ENCODE data around the gene PRRC2C. TPM values are rescaled to one million over a fixed set of nuclear protein-coding genes. Genes with fewer than 3 reads are reported as not detected.

Gene PRRC2C
- total and polyA plus RNA-seq, 2 experiments from 2014 or later, result 70.0 to 83.3 TPM

DNA sequence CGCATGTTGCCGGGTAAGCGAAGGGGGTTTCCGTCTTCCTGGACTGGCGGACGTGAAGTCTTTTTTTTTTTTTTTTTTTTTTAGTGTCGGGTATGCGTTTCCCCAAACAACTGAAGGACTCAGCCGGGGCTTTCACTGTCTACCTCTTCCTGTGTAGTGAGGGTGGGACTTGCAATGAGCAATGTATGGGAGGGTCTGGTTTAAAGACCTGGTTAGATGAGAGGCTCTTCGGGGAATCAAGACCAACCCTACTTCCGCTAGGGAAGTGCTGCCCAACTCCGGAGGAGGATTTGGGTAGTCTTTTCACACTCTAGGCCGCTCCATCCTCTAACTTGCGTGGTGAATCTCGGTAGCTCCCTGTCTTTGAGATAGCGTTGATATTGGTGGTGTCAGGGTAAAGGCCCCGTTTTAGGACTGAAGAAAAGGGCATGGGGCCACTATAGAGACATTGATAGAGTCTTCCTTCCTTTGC, 754 bp downstream of the PRRC2C start:
- Histone ChIP-seq H3K27ac (peak overlapping the region; percentile 99), H3K27me3 (no peaks in the 10 kb centered on the region), H3K36me3 (no peaks in the 10 kb centered on the region), H3K4me3 (peak overlapping the region; percentile 96), H3K4me1 (ENCODE audit: low read depth) (peaks cover 12% of the 10 kb centered on the region), H3K9me3 (ENCODE audit: low read depth) (no peaks in the 10 kb centered on the region)
- peak; percentile 65 to 76 for DNase-seq (ENCODE audit: low read depth in 1 of 2, low spot score in 1 of 2)
- TF ChIP-seq, protein P1, sequence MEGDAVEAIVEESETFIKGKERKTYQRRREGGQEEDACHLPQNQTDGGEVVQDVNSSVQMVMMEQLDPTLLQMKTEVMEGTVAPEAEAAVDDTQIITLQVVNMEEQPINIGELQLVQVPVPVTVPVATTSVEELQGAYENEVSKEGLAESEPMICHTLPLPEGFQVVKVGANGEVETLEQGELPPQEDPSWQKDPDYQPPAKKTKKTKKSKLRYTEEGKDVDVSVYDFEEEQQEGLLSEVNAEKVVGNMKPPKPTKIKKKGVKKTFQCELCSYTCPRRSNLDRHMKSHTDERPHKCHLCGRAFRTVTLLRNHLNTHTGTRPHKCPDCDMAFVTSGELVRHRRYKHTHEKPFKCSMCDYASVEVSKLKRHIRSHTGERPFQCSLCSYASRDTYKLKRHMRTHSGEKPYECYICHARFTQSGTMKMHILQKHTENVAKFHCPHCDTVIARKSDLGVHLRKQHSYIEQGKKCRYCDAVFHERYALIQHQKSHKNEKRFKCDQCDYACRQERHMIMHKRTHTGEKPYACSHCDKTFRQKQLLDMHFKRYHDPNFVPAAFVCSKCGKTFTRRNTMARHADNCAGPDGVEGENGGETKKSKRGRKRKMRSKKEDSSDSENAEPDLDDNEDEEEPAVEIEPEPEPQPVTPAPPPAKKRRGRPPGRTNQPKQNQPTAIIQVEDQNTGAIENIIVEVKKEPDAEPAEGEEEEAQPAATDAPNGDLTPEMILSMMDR (IDR thresholded peaks at IDR 0.05; ENCODE audit: low read depth, low read length), result no peak

DNA sequence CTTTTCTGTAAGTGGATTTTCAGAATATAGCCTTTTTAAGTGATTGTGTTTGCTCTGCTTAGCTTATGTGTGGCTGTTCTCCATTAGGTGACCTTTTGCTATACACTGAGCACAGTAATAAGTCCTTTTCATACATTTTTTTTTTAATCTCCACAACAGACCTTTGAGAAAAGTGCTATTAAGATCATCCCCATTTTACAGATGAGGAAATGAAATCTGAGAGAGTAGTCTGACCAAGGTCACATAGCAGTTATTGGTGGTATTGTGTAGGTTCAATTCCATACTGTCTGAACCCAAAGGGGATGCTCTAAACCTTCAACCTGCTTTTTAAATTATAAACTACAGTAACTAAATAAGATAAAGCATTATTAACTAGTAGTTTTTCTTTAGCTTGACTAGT, 1.7 kb downstream of the PRRC2C start:
- TF ChIP-seq, protein P1 (IDR thresholded peaks at IDR 0.05; ENCODE audit: low read depth, low read length), result no peak
- H3K36me3 ChIP-seq, result no peaks in the 10 kb centered on the region
- H3K27ac ChIP-seq, result peak overlapping the region; percentile 99
- H3K4me3 ChIP-seq, result peak overlapping the region; percentile 96
- H3K9me3 ChIP-seq (ENCODE audit: low read depth), result no peaks in the 10 kb centered on the region
- peaks cover 12% of the 10 kb centered on the region for H3K4me1 ChIP-seq (ENCODE audit: low read depth)
- no peak for DNase-seq (ENCODE audit: low read depth in 1 of 2, low spot score in 1 of 2)
- no peaks in the 10 kb centered on the region for H3K27me3 ChIP-seq

DNA sequence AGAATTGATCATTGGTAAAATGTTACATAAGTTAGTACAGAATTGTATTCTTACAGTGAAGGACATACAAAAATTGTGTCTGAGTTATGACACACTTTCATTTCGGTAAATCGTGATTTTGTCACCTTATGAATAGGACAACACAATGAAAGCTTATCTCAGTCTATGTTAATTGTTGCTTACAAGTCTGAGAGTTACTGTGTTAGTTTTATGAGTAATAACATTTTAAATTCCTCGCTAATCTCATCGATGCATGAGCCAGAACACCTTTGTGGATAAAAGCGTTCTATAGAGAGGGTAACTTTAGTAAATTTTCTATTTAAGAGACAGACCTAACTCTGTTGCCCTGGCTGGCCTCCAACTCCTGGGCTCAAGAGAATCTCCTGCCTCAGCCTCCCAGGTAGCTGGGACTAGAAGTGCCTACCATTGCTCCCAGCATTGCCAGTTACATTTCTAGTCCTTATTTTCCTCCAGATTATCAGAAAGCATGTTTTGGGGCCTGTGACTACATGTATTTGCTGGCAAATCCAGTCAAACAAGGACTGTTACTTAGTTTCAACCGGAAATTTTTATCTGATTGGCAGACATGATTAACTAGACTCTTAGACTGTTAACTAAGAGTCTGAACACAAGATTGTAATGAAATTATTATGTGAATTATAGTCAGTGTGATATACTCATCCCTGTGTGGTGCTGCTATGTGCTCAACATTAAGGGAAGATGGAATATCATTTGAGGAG, 3.0 kb downstream of the PRRC2C start:
- Histone ChIP-seq H3K4me1 (ENCODE audit: low read depth) (peaks cover 12% of the 10 kb centered on the region), H3K9me3 (ENCODE audit: low read depth) (no peaks in the 10 kb centered on the region), H3K27ac (no peak overlapping the region), H3K27me3 (no peaks in the 10 kb centered on the region), H3K36me3 (no peaks in the 10 kb centered on the region), H3K4me3 (no peak overlapping the region)
- no peak for DNase-seq (ENCODE audit: low read depth in 1 of 2, low spot score in 1 of 2)
- TF ChIP-seq, protein P1 (IDR thresholded peaks at IDR 0.05; ENCODE audit: low read depth, low read length), result no peak

DNA sequence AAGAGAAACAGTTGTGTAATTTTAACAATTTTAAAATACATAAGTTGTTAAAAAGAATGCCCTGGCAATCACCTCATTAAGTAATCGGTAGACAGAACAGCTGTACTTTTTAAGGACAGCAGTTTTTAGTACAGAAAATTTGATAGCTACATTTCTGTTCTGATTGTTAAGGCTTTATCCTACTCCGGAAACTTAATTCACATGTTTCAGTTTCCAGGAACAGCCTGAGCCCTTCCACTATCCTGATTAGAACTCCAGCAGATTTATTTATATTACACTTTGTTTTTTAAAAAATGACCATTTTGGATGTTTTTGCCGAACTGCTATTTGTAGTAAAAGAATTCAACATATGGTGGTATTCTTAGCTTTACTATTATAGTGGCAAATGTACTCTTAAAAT, 8.7 kb downstream of the PRRC2C start:
- Histone ChIP-seq H3K4me1 (ENCODE audit: low read depth) (peaks cover 9% of the 10 kb centered on the region), H3K27me3 (no peaks in the 10 kb centered on the region), H3K9me3 (ENCODE audit: low read depth) (no peaks in the 10 kb centered on the region), H3K27ac (peak overlapping the region; percentile 37), H3K4me3 (no peak overlapping the region), H3K36me3 (no peaks in the 10 kb centered on the region)
- TF ChIP-seq, protein P1 (IDR thresholded peaks at IDR 0.05; ENCODE audit: low read depth, low read length), result no peak
- peak in 1 of 2 donors; percentile 39 for DNase-seq (ENCODE audit: low read depth in 1 of 2, low spot score in 1 of 2)

DNA sequence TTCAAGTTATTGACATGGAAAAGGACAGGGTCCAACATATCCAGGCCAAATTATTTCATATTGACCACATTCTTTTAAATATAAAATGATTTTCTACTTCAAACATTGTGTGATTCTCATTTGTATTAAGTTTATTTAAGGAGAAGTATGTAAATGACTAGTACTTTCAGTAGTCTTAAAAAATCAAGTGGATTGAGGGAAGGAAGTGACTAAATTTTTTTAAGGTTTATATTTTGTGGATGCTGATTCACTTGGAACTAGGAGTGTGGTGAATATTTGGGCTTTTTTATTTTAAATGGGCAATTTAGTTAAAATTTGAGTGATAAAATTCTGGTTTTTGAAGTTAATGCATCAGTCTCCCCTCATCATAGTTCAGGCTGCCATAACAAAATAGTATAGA, 10.1 kb downstream of the PRRC2C start:
- Histone ChIP-seq H3K9me3 (ENCODE audit: low read depth) (no peaks in the 10 kb centered on the region), H3K27me3 (no peaks in the 10 kb centered on the region), H3K4me1 (ENCODE audit: low read depth) (peaks cover 9% of the 10 kb centered on the region), H3K27ac (no peak overlapping the region), H3K36me3 (no peaks in the 10 kb centered on the region), H3K4me3 (no peak overlapping the region)
- DNase-seq (ENCODE audit: low read depth in 1 of 2, low spot score in 1 of 2), result no peak
- TF ChIP-seq, protein P1 (IDR thresholded peaks at IDR 0.05; ENCODE audit: low read depth, low read length), result no peak

Data from cardiac muscle cell (in vitro differentiated cells and primary cell).